Measurements from ENCODE around the gene ODAD3. TPM values are rescaled to one million over a fixed set of nuclear protein-coding genes. Genes with fewer than 3 reads are reported as not detected.

The ODAD3 gene
- total and polyA plus RNA-seq, 2 experiments from 2014 or later, result 0.44 to 0.54 TPM

DNA sequence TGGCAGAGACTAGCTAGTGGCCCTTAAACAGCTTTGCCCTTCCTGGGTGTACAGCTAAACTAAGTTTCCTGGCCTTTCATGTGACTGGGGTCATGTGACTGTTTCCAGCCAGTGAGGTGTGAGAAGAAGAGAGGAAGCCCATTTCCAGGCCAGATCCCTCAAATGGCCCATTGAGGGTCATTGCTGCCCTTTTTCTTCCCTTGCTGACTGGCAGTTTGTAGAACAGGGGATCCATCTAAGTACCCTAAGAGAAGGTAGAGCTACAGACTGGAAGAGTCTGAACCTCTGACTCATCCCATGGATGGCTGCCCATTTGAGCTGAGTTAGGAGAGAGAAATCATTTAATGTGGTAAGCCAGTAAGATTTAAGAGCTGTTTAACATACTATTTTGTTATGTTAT is 57.7 kb downstream of the ODAD3 start:
- peaks cover 7% of the 10 kb centered on the region; the same call in 1 of the 2 replicates for H3K79me2 ChIP-seq (ENCODE audit: insufficient read depth)
- in situ Hi-C loops (cut with MboI), result no loop called here
- H3K27me3 ChIP-seq (replicated peaks; ENCODE audit: insufficient read depth), result no peaks in the 10 kb centered on the region
- H3K4me3 ChIP-seq, result no peak overlapping the region
- H3K4me1 ChIP-seq (ENCODE audit: insufficient read depth), result peaks cover 30% of the 10 kb centered on the region
- H3K36me3 ChIP-seq (ENCODE audit: low read depth), result no peaks in the 10 kb centered on the region
- H3K9me3 ChIP-seq (ENCODE audit: low read depth), result no peaks in the 10 kb centered on the region
- TF ChIP-seq EZH2phosphoT487 (IDR thresholded peaks at IDR 0.05; ENCODE audit: insufficient read depth, low read depth), result no peak
- TF ChIP-seq EZH2 (IDR thresholded peaks at IDR 0.05; ENCODE audit: insufficient read depth, poor library complexity, severe bottlenecking), result no peak
- H3K4me2 ChIP-seq (ENCODE audit: unreplicated experiment), result peak overlapping the region; percentile 61
- no peaks in the 10 kb centered on the region for H4K20me1 ChIP-seq (ENCODE audit: insufficient read depth)
- DNase-seq, result peak; percentile 87
- no peaks in the 10 kb centered on the region for H3K9me2 ChIP-seq (ENCODE audit: insufficient read depth)
- no peak overlapping the region for H2AFZ ChIP-seq
- H3K27ac ChIP-seq, result peak overlapping the region; percentile 63
- H3K9ac ChIP-seq, result no peak overlapping the region
- H3F3A ChIP-seq (ENCODE audit: insufficient read depth), result peaks cover 24% of the 10 kb centered on the region

DNA sequence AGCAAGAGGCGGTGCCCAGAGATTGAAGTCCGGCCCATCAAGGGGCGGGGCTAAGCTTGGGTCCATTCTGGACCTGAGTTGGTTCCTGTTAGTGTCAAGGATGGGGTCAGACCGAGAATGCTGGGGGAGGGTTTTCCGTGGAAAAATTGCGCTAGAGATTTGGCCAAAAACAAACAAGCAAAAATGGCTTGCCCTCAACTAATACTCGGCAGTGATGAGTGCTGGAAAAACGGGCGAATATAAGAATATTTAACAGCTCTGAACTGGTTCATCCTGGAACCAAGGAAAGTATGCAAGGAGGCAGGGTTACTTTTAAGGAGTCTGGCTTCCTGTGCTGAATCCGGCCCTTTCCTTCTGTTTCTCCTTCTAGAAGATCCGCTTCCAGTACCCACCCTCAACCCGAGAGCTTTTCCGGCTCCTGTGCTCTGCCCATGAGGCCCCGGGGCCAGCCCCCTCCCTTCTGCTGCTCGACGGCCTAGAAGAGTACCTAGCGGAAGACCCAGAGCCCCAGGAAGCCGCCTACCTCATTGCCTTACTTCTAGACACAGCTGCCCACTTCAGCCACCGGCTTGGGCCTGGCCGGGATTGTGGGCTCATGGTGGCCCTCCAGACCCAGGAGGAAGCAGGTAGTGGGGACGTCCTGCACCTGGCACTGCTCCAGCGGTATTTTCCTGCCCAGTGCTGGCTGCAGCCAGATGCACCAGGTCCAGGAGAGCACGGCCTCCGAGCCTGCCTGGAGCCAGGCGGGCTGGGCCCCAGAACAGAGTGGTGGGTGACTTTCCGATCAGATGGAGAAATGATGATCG is 59.6 kb downstream of the ODAD3 start:
- Histone ChIP-seq H3K4me2 (ENCODE audit: unreplicated experiment) (peak overlapping the region; percentile 47), H4K20me1 (ENCODE audit: insufficient read depth) (no peaks in the 10 kb centered on the region), H3K4me3 (peak overlapping the region; percentile 82), H3K79me2 (ENCODE audit: insufficient read depth) (peaks cover 5% of the 10 kb centered on the region; the same call in 1 of the 2 replicates), H3K27ac (peak overlapping the region; percentile 48), H3K9ac (peak overlapping the region; percentile 56), H3K27me3 (replicated peaks; ENCODE audit: insufficient read depth) (no peaks in the 10 kb centered on the region), H3K9me2 (ENCODE audit: insufficient read depth) (no peaks in the 10 kb centered on the region), H3K4me1 (ENCODE audit: insufficient read depth) (peaks cover 30% of the 10 kb centered on the region), H3F3A (ENCODE audit: insufficient read depth) (peaks cover 24% of the 10 kb centered on the region), H3K9me3 (ENCODE audit: low read depth) (no peaks in the 10 kb centered on the region), H3K36me3 (ENCODE audit: low read depth) (no peaks in the 10 kb centered on the region), H2AFZ (peak overlapping the region; percentile 82)
- DNase-seq, result no peak
- in situ Hi-C loops (cut with MboI), result no loop called here
- WGBS, 2 experiments (ENCODE audit: low coverage in 1 of 2, low lambda C conversion rate in 2 of 2, missing lambda C conversion rate in 2 of 2), result 23 to 26% methylated on average over 23 to 27 of the region's 27 CpGs
- TF ChIP-seq EZH2phosphoT487 (IDR thresholded peaks at IDR 0.05; ENCODE audit: insufficient read depth, low read depth) (no peak), EZH2 (IDR thresholded peaks at IDR 0.05; ENCODE audit: insufficient read depth, poor library complexity, severe bottlenecking) (no peak)

DNA sequence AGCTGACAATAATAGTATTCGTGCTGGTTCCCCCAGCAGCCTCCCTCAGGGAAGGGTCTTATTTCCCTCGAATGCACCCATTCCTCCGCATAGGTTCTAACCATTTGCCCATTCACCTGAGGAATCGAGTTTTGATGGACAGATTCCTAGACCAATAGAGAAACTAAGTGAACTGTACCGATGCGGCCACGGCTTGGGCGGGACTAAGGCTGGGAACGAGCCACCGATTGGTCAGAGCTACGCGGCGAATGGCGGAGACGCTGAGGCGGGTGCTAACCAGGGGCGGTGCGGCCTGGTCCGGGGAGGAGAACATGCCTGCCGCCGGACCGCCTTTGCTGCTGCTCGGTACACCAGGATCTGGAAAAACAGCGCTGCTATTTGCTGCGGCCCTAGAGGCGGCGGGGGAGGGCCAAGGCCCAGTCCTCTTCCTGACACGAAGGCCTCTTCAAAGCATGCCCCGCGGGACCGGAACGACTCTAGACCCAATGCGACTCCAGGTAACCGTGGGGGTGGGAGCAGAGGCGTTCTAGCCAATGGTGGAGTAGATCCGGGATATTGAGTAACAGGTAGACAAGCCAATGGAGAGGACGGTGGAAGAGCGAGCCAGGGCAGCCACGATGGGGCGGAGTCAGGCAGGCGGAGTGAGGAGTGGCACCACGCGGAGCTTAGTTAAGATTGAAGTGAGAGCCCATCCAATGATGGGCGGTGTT is 60.3 kb downstream of the ODAD3 start, which contains the start of gene SWSAP1:
SWSAP1 (plus strand) TSS at position 234 of the 710 bp plus-strand sequence; CDS start at position 249, 15 bp downstream.
- WGBS, 2 experiments (ENCODE audit: low coverage in 1 of 2, low lambda C conversion rate in 2 of 2, missing lambda C conversion rate in 2 of 2), result 1% methylated on average over 44 of the region's 44 CpGs
- H4K20me1 ChIP-seq (ENCODE audit: insufficient read depth), result no peaks in the 10 kb centered on the region

DNA sequence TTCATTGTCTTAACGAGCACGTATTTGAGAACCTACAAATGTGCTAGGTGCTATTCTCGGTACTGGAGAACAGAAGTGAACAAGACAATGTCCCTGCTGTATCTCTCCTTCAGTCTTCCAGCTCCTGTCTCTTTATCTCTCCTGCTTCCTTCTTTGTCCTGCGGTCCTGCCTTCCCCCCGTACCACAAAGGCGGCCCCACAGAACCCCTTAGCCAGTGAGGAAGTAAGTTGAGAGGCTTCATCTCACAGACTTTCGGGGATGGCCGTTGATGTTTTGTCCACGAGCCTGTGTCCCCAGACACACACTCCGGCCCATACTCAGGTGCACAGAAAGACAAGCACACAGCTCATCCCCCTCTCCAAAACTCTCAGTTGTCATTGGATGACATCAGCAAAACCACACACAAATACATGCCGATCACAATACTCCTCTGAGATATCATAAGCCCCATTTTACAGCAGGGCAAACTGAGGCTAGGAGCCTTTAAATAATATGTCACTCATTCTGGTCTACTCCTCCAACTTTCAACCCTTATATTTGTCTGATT is 61.0 kb downstream of the ODAD3 start:
- H3K4me3 ChIP-seq, result peak overlapping the region; percentile 82
- TF ChIP-seq EZH2phosphoT487 (IDR thresholded peaks at IDR 0.05; ENCODE audit: insufficient read depth, low read depth), result no peak
- no peak for TF ChIP-seq EZH2 (IDR thresholded peaks at IDR 0.05; ENCODE audit: insufficient read depth, poor library complexity, severe bottlenecking)
- H4K20me1 ChIP-seq (ENCODE audit: insufficient read depth), result no peaks in the 10 kb centered on the region
- H2AFZ ChIP-seq, result peak overlapping the region; percentile 82
- peak overlapping the region; percentile 78; the same call in 1 of the 2 replicates for H3K27ac ChIP-seq
- 16 to 20% methylated on average over 11 of the region's 11 CpGs for WGBS, 2 experiments (ENCODE audit: low coverage in 1 of 2, low lambda C conversion rate in 2 of 2, missing lambda C conversion rate in 2 of 2)
- H3K9me2 ChIP-seq (ENCODE audit: insufficient read depth), result no peaks in the 10 kb centered on the region
- H3K9me3 ChIP-seq (ENCODE audit: low read depth), result no peaks in the 10 kb centered on the region
- peaks cover 20% of the 10 kb centered on the region for H3F3A ChIP-seq (ENCODE audit: insufficient read depth)
- H3K27me3 ChIP-seq (replicated peaks; ENCODE audit: insufficient read depth), result no peaks in the 10 kb centered on the region
- peaks cover 28% of the 10 kb centered on the region for H3K4me1 ChIP-seq (ENCODE audit: insufficient read depth)
- peak overlapping the region; percentile 84; the same call in 1 of the 2 replicates for H3K9ac ChIP-seq
- no peaks in the 10 kb centered on the region for H3K79me2 ChIP-seq (ENCODE audit: insufficient read depth)
- H3K36me3 ChIP-seq (ENCODE audit: low read depth), result no peaks in the 10 kb centered on the region
- H3K4me2 ChIP-seq (ENCODE audit: unreplicated experiment), result peak overlapping the region; percentile 93
- DNase-seq, result peak; percentile 29
- in situ Hi-C loops (cut with MboI), result no loop called here

More for the DNA sequence above, 60.3 kb downstream of the ODAD3 start, which contains the start of gene SWSAP1:
- in situ Hi-C loops (cut with MboI), result no loop called here
- Histone ChIP-seq H3F3A (ENCODE audit: insufficient read depth) (peaks cover 24% of the 10 kb centered on the region), H3K9me2 (ENCODE audit: insufficient read depth) (no peaks in the 10 kb centered on the region), H3K4me2 (ENCODE audit: unreplicated experiment) (peak within 1 kb of the TSS; percentile 93), H3K9me3 (ENCODE audit: low read depth) (no peaks in the 10 kb centered on the region), H3K27me3 (replicated peaks; ENCODE audit: insufficient read depth) (no peaks in the 10 kb centered on the region), H3K27ac (peak within 1 kb of the TSS; percentile 78), H2AFZ (peak within 1 kb of the TSS; percentile 82), H3K4me3 (peak within 1 kb of the TSS; percentile 82), H3K79me2 (ENCODE audit: insufficient read depth) (no peaks in the 10 kb centered on the region), H3K9ac (peak within 1 kb of the TSS; percentile 84), H3K4me1 (ENCODE audit: insufficient read depth) (peaks cover 30% of the 10 kb centered on the region), H3K36me3 (ENCODE audit: low read depth) (no peaks in the 10 kb centered on the region)
- no peak for TF ChIP-seq EZH2 (IDR thresholded peaks at IDR 0.05; ENCODE audit: insufficient read depth, poor library complexity, severe bottlenecking)
- TF ChIP-seq EZH2phosphoT487 (IDR thresholded peaks at IDR 0.05; ENCODE audit: insufficient read depth, low read depth), result no peak
- peak; percentile 99 for DNase-seq
